Gastroesophageal sphincter (tissue), 4 donors: ENCODE measurements around the gene SLC39A11. TPM values are rescaled to one million over a fixed set of nuclear protein-coding genes. Genes with fewer than 3 reads are reported as not detected.
"Not testable (repeated sequence)": the region's sequence is repeated elsewhere in the genome, so short reads cannot be mapped to it uniquely, and the experiment has no call there.

ENCODE experiments used
- ATAC-seq: fragments of 150-250 bp; one replicate; pipeline ENCODE4 v1.9.1; 2016; ENCODE audit warnings: mild to moderate bottlenecking, moderate library complexity
- H3K27ac ChIP-seq, 4 donors: fragments of 200-600 bp; sonication (generic) in 3 of 4; 1 replicate in 3 of 4; 2 replicates in 1 of 4; pipeline ENCODE4 v1.5.1; 2016 to 2019
- H3K27me3 ChIP-seq: fragments of 200-600 bp; sonication (generic); one replicate; pipeline ENCODE4 v1.5.1; 2019
- H3K36me3 ChIP-seq, 2 donors: fragments of 200-600 bp; sonication (generic); one replicate each; pipeline ENCODE4 v1.5.1; 2019; ENCODE audit warnings: control low read depth in 1 of 2
- H3K4me1 ChIP-seq, 3 donors: fragments of 200-600 bp; sonication (generic); 1 replicate in 2 of 3; 2 replicates in 1 of 3; pipeline ENCODE4 v1.5.1; 2016 to 2019; ENCODE audit warnings: control low read depth in 2 of 3
- H3K4me3 ChIP-seq, 2 donors: fragments of 200-600 bp; sonication (generic); one replicate each; pipeline ENCODE4 v1.5.1; 2019; ENCODE audit warnings: mild to moderate bottlenecking in 1 of 2, moderate library complexity in 1 of 2
- H3K9me3 ChIP-seq, 3 donors: fragments of 200-600 bp; sonication (generic); one replicate each; pipeline ENCODE4 v1.5.1; 2017 to 2019; ENCODE audit warnings: control low read depth in 2 of 3
- EP300 ChIP-seq: sonication (generic); formaldehyde crosslinking; IDR thresholded peaks from one replicate; pipeline ENCODE4 v1.6.1; 2017; ENCODE audit warnings: antibody characterized with exemption, mild to moderate bottlenecking
- POLR2A ChIP-seq, 2 donors: fragments of 450-650 bp; IDR thresholded peaks; one replicate each; pipeline ENCODE4 v1.6.1; 2017; ENCODE audit warnings: antibody characterized with exemption in 2 of 2, mild to moderate bottlenecking in 2 of 2, moderate library complexity in 1 of 2
- POLR2AphosphoS5 ChIP-seq: sonication (generic); formaldehyde crosslinking; IDR thresholded peaks from one replicate; pipeline ENCODE4 v1.6.1; 2017; ENCODE audit warnings: antibody characterized with exemption
- WGBS, 2 donors: methylation state at CpG; one replicate each; pipeline ENCODE4 v1.1.5; 2018; ENCODE audit warnings: low coverage in 1 of 2; 5-methylcytosine and 5-hydroxymethylcytosine counted together
- total RNA-seq, 4 donors: library from RNA; depleted of rRNA; stranded (reverse); fragments of >200 nt; gene quantifications; one replicate each; pipeline ENCODE4 v1.1.0, GENCODE V29; 2016
- TF ChIP-seq, protein P1 (sequence below), 4 experiments: fragments of 200-600 bp in 2 of 4; fragments of 450-650 bp in 2 of 4; sonication (generic) in 1 of 4; IDR thresholded peaks; one replicate each; pipeline ENCODE4 v1.5.1; 2017 to 2019; ENCODE audit warnings: antibody characterized with exemption in 4 of 4, mild to moderate bottlenecking in 2 of 4, moderate library complexity in 2 of 4

Gene SLC39A11
- total RNA-seq, 4 donors from 2014 or later: 11.6 to 16.8 (median 14.5) TPM

DNA sequence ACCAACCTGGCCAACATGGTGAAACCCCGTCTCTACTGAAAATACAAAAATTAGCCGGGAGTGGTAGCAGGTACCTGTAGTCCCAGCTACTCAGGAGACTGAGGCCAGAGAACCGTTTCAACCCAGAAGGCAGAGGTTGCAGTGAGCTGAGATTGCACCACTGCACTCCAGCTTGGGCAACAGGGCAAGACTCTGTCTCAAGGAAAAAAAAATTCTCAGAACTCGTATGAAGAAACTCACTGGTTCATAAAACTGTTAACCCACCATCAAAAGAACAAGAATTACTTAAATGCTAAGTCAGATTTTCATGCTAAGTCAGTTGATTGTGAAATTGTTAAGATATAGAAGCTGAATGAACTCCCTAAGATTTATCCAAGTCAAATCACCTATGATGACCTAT is 31.3 kb downstream of the SLC39A11 start:
- peaks cover 0 to 4% (median 0%) of the 10 kb centered on the region in 3 donors for H3K4me1 ChIP-seq
- no peak overlapping the region for H3K4me3 ChIP-seq
- no peak overlapping the region for H3K27ac ChIP-seq
- TF ChIP-seq, protein P1, sequence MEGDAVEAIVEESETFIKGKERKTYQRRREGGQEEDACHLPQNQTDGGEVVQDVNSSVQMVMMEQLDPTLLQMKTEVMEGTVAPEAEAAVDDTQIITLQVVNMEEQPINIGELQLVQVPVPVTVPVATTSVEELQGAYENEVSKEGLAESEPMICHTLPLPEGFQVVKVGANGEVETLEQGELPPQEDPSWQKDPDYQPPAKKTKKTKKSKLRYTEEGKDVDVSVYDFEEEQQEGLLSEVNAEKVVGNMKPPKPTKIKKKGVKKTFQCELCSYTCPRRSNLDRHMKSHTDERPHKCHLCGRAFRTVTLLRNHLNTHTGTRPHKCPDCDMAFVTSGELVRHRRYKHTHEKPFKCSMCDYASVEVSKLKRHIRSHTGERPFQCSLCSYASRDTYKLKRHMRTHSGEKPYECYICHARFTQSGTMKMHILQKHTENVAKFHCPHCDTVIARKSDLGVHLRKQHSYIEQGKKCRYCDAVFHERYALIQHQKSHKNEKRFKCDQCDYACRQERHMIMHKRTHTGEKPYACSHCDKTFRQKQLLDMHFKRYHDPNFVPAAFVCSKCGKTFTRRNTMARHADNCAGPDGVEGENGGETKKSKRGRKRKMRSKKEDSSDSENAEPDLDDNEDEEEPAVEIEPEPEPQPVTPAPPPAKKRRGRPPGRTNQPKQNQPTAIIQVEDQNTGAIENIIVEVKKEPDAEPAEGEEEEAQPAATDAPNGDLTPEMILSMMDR (IDR thresholded peaks at IDR 0.05): no peak
- TF ChIP-seq POLR2AphosphoS5 (no peak), EP300 (no peak), POLR2A (IDR thresholded peaks at IDR 0.05) (no peak)
- no peaks in the 10 kb centered on the region for H3K27me3 ChIP-seq
- no peak for ATAC-seq
- peaks cover 0 to 2% (median 0%) of the 10 kb centered on the region in 3 donors for H3K9me3 ChIP-seq
- WGBS, 2 donors: 97 to 100% methylated on average over 3 of the region's 4 CpGs
- H3K36me3 ChIP-seq: no peaks in the 10 kb centered on the region

DNA sequence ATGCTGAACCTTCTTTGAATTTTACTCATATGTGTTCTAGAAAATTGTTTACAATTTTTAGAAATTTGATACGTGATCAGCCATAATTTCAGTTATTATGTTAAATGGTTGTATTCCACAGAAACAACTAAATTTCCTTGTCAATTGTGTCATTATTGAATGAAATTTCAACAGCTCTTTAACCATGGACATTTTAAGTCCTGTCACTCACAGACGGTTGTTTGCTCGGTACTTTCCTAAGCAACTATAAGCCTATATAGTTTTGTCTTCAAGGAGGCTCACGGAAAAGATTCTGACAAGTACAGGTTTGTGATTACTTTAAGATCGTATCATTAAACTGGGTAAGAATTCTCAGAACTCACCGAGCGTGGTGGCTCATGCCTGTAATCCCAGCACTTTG is 31.8 kb downstream of the SLC39A11 start:
- 94 to 99% methylated on average over 5 to 7 of the region's 7 CpGs for WGBS, 2 donors
- no peaks in the 10 kb centered on the region for H3K36me3 ChIP-seq
- H3K27ac ChIP-seq: no peak overlapping the region
- ATAC-seq: no peak
- TF ChIP-seq, protein P1 (IDR thresholded peaks at IDR 0.05): no peak
- no peak for TF ChIP-seq POLR2A (IDR thresholded peaks at IDR 0.05)
- no peak for TF ChIP-seq EP300
- TF ChIP-seq POLR2AphosphoS5: no peak
- peaks cover 0 to 4% (median 0%) of the 10 kb centered on the region in 3 donors for H3K4me1 ChIP-seq
- no peak overlapping the region for H3K4me3 ChIP-seq
- H3K9me3 ChIP-seq: no peaks in the 10 kb centered on the region
- H3K27me3 ChIP-seq: no peaks in the 10 kb centered on the region

DNA sequence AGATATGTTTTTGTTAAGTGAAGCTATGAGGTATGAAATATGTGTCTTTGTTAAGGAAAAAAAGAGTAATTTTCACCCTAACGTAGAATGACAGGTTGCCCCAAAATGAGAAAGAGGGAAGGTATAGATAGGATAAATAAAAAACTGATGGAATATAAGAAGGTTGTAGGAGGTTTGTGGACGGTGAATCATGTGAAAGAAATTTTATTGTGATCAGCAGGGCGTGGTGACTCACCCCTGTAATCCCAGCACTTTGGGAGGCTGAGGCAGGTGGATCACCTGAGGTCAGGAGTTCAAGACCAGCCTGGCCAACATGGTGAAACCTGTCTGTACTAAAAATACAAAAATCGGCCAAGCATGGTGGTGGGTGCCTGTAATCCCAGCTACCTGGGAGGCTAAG is 32.8 kb downstream of the SLC39A11 start:
- not testable (repeated sequence) for H3K27me3 ChIP-seq, H3K27ac ChIP-seq, H3K4me3 ChIP-seq, ATAC-seq, H3K36me3 ChIP-seq, H3K9me3 ChIP-seq, H3K4me1 ChIP-seq
- WGBS, 2 donors: 91 to 97% methylated on average over 3 of the region's 4 CpGs

DNA sequence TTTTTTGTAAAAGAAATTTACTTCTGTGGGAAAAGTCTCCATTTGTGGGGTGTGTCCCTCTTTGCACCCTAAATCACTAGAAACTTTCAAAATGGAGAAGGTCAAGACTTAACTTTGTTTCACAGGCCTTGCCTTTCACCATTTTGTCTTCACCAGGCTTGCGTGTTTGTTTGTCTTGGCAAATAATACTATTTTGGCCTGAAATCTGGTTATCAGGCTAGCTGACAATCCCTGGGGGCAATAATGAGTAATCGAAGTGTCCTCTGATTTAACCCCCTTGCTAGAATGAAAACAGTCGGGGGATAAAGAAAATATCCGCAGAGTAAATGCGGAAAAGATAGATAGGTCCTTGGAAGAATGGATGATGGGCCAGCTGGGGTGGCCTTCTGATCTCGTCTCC is 34.5 kb downstream of the SLC39A11 start:
- Histone ChIP-seq H3K9me3 (no peaks in the 10 kb centered on the region), H3K27me3 (no peaks in the 10 kb centered on the region), H3K36me3 (no peaks in the 10 kb centered on the region), H3K27ac (no peak overlapping the region), H3K4me3 (no peak overlapping the region), H3K4me1 (no peaks in the 10 kb centered on the region)
- WGBS, 2 donors: 59% methylated on average over 6 of the region's 6 CpGs; no CpG with 5 or more reads in 1 of the 2 donors
- TF ChIP-seq POLR2A (IDR thresholded peaks at IDR 0.05): no peak
- TF ChIP-seq EP300: no peak
- no peak for TF ChIP-seq POLR2AphosphoS5
- TF ChIP-seq, protein P1 (IDR thresholded peaks at IDR 0.05): no peak
- no peak for ATAC-seq

DNA sequence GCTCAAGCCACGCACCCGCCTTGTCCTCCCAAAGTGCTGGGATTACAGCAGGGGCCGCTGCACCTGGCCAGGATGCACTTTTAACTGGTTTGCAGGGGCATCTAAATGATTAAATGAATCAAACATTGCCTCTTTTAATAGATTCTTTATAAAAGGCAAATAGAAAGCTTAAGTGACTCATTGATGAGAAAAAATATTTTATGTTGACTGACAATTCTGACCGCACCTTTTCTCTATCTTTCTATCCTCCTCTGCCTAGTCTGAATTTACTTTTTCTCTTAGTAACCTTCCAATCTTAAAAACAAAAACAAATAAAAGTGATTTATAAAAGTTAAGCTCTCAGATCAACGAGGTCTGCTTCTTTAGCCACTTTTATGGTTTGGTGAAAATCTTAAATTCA is 35.3 kb downstream of the SLC39A11 start:
- no peak overlapping the region for H3K27ac ChIP-seq
- H3K4me3 ChIP-seq: no peak overlapping the region
- ATAC-seq: no peak
- 95 to 96% methylated on average over 3 to 5 of the region's 5 CpGs for WGBS, 2 donors
- H3K9me3 ChIP-seq: no peaks in the 10 kb centered on the region
- no peaks in the 10 kb centered on the region for H3K36me3 ChIP-seq
- H3K4me1 ChIP-seq: no peaks in the 10 kb centered on the region
- TF ChIP-seq POLR2A (IDR thresholded peaks at IDR 0.05) (no peak), EP300 (no peak), POLR2AphosphoS5 (no peak)
- TF ChIP-seq, protein P1 (IDR thresholded peaks at IDR 0.05): no peak
- H3K27me3 ChIP-seq: no peaks in the 10 kb centered on the region
